Peyer's patch (tissue), 4 donors: ENCODE results near the gene NOS1AP. TPM values are rescaled to one million over a fixed set of nuclear protein-coding genes. Genes with fewer than 3 reads are reported as not detected.

Experiments
- DNase-seq, 3 donors: peaks; one replicate each; pipeline ENCODE4 v3.0.0-alpha.2; 2017 to 2019
- H3K27ac ChIP-seq, 4 donors: fragments of 200-600 bp; sonication (generic); one replicate each; pipeline ENCODE4 v1.5.1; 2016 to 2019
- H3K27me3 ChIP-seq, 2 donors: fragments of 200-600 bp; sonication (generic); one replicate each; pipeline ENCODE4 v1.5.1; 2019
- H3K36me3 ChIP-seq, 3 donors: fragments of 200-600 bp; sonication (generic); one replicate each; pipeline ENCODE4 v1.5.1; 2016 to 2019
- H3K4me1 ChIP-seq, 4 donors: fragments of 200-600 bp; sonication (generic); one replicate each; pipeline ENCODE4 v1.5.1; 2016 to 2019
- H3K4me3 ChIP-seq, 4 donors: fragments of 200-600 bp; sonication (generic); 1 replicate in 3 of 4; 2 replicates in 1 of 4; pipeline ENCODE4 v1.5.1; 2016 to 2019; ENCODE audit warnings: mild to moderate bottlenecking in 1 of 4
- H3K9me3 ChIP-seq, 4 donors: fragments of 200-600 bp; sonication (generic); one replicate each; pipeline ENCODE4 v1.5.1; 2016 to 2019; ENCODE audit warnings: mild to moderate bottlenecking in 1 of 4
- POLR2A ChIP-seq, 2 donors: fragments of 450-650 bp; IDR thresholded peaks; one replicate each; pipeline ENCODE4 v1.5.1; 2017; ENCODE audit warnings: antibody characterized with exemption in 2 of 2, mild to moderate bottlenecking in 2 of 2, moderate library complexity in 2 of 2
- total RNA-seq, 4 donors: library from RNA; depleted of rRNA; stranded (reverse); fragments of >200 nt; gene quantifications; one replicate each; pipeline ENCODE4 v1.1.0, GENCODE V29; 2016
- TF ChIP-seq, protein P1 (sequence below), 6 experiments: fragments of 450-650 bp in 4 of 6; fragments of 200-600 bp in 2 of 6; sonication (generic) in 1 of 6; IDR thresholded peaks; one replicate each; pipeline ENCODE4 v1.5.1; 2017 to 2019; ENCODE audit warnings: antibody characterized with exemption in 6 of 6, mild to moderate bottlenecking in 3 of 6, moderate library complexity in 1 of 6

NOS1AP gene
- total RNA-seq, 4 donors from 2014 or later: 6.3 to 18.5 (median 11.9) TPM

- Histone ChIP-seq H3K4me3 (no peak overlapping the region), H3K36me3 (no peaks in the 10 kb centered on the region), H3K27me3 (no peaks in the 10 kb centered on the region), H3K9me3 (no peaks in the 10 kb centered on the region), H3K27ac (peak overlapping the region in 2 of 4 donors; percentile 17 to 64), H3K4me1 (peaks cover 0 to 9% (median 1%) of the 10 kb centered on the region in 4 donors)
- TF ChIP-seq POLR2A (IDR thresholded peaks at IDR 0.05): no peak
- TF ChIP-seq, protein P1, sequence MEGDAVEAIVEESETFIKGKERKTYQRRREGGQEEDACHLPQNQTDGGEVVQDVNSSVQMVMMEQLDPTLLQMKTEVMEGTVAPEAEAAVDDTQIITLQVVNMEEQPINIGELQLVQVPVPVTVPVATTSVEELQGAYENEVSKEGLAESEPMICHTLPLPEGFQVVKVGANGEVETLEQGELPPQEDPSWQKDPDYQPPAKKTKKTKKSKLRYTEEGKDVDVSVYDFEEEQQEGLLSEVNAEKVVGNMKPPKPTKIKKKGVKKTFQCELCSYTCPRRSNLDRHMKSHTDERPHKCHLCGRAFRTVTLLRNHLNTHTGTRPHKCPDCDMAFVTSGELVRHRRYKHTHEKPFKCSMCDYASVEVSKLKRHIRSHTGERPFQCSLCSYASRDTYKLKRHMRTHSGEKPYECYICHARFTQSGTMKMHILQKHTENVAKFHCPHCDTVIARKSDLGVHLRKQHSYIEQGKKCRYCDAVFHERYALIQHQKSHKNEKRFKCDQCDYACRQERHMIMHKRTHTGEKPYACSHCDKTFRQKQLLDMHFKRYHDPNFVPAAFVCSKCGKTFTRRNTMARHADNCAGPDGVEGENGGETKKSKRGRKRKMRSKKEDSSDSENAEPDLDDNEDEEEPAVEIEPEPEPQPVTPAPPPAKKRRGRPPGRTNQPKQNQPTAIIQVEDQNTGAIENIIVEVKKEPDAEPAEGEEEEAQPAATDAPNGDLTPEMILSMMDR (IDR thresholded peaks at IDR 0.05): peak in 1 of 6 experiments; percentile 8
- no peak for DNase-seq
These were observed 296.0 kb downstream of the NOS1AP start for GRCh38 chr1:162365284-162366020.

GRCh38 chr1:162366149-162366548, 296.7 kb downstream of the NOS1AP start:
- peaks cover 0 to 9% (median 1%) of the 10 kb centered on the region in 4 donors for H3K4me1 ChIP-seq
- TF ChIP-seq, protein P1 (IDR thresholded peaks at IDR 0.05): no peak
- TF ChIP-seq POLR2A (IDR thresholded peaks at IDR 0.05): no peak
- H3K9me3 ChIP-seq: no peaks in the 10 kb centered on the region
- H3K4me3 ChIP-seq: no peak overlapping the region
- H3K27ac ChIP-seq: peak overlapping the region in 1 of 4 donors; percentile 64
- H3K27me3 ChIP-seq: no peaks in the 10 kb centered on the region
- no peaks in the 10 kb centered on the region for H3K36me3 ChIP-seq
- no peak for DNase-seq

DNA sequence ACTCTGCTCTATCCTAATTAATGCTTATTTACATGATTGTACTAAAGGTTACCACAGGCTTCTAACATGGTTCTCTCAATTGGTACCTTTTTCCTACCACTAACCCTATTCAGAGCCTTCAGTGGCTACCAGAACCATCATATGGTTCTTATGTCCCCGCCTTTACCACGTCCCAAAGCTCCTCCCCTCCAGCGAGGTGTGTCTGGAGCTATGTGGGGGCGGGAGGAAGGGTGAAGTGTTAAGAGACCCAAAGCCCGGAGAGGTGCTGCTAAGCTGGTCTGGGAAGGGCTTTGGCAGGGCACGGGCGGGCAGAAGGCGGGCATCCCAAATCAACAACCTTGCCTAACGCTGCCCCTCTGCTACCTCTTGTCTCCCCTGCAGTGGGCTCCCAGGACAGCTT, 297.2 kb downstream of the NOS1AP start:
- H3K4me1 ChIP-seq: peaks cover 0 to 9% (median 1%) of the 10 kb centered on the region in 4 donors
- no peaks in the 10 kb centered on the region for H3K36me3 ChIP-seq
- H3K27me3 ChIP-seq: no peaks in the 10 kb centered on the region
- H3K9me3 ChIP-seq: no peaks in the 10 kb centered on the region
- no peak for TF ChIP-seq POLR2A (IDR thresholded peaks at IDR 0.05)
- TF ChIP-seq, protein P1 (IDR thresholded peaks at IDR 0.05): no peak
- no peak overlapping the region for H3K27ac ChIP-seq
- H3K4me3 ChIP-seq: peak overlapping the region in 1 of 4 donors; percentile 24
- no peak for DNase-seq

GRCh38 chr1:162367073-162367472, 297.6 kb downstream of the NOS1AP start:
- TF ChIP-seq, protein P1 (IDR thresholded peaks at IDR 0.05): no peak
- TF ChIP-seq POLR2A (IDR thresholded peaks at IDR 0.05): no peak
- Histone ChIP-seq H3K4me3 (peak overlapping the region in 1 of 4 donors; percentile 24), H3K9me3 (no peaks in the 10 kb centered on the region), H3K27me3 (no peaks in the 10 kb centered on the region), H3K4me1 (peaks cover 0 to 13% (median 1%) of the 10 kb centered on the region in 4 donors), H3K36me3 (no peaks in the 10 kb centered on the region), H3K27ac (no peak overlapping the region)
- DNase-seq: no peak

DNA sequence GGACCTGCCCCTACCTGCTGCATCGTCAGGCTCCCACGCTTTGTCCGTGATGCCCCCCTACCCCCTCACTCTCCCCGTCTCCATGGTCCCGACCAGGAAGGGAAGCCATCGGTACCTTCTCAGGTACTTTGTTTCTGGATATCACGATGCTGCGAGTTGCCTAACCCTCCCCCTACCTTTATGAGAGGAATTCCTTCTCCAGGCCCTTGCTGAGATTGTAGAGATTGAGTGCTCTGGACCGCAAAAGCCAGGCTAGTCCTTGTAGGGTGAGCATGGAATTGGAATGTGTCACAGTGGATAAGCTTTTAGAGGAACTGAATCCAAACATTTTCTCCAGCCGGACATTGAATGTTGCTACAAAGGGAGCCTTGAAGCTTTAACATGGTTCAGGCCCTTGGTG, 298.3 kb downstream of the NOS1AP start:
- no peak for DNase-seq
- TF ChIP-seq POLR2A (IDR thresholded peaks at IDR 0.05): no peak
- TF ChIP-seq, protein P1 (IDR thresholded peaks at IDR 0.05): no peak
- Histone ChIP-seq H3K4me3 (no peak overlapping the region), H3K27ac (peak overlapping the region in 2 of 4 donors; percentile 25 to 31), H3K4me1 (peaks cover 0 to 20% (median 4%) of the 10 kb centered on the region in 4 donors), H3K9me3 (no peaks in the 10 kb centered on the region), H3K36me3 (no peaks in the 10 kb centered on the region), H3K27me3 (no peaks in the 10 kb centered on the region)
